H1 (cell line): ENCODE results near the gene SUCLG2. TPM values are rescaled to one million over a fixed set of nuclear protein-coding genes. Genes with fewer than 3 reads are reported as not detected.

Source experiments
- BCL11A ChIP-seq, 2 experiments: IDR thresholded peaks; one replicate each; pipeline ENCODE4 v1.6.1; 2011; ENCODE audit warnings: low read depth in 2 of 2, low read length in 2 of 2, mild to moderate bottlenecking in 2 of 2
- BRCA1 ChIP-seq: IDR thresholded peaks from 2 replicates; pipeline ENCODE4 v1.6.1; 2012; ENCODE audit warnings: low read depth, low read length, improper control_type of control experiment
- CBX5 ChIP-seq: fragments of 300-800, 300-1000 bp; sonication (generic); IDR thresholded peaks from 2 replicates; pipeline ENCODE4 v1.7.1; 2016; ENCODE audit warnings: antibody characterized with exemption, low read length, low read depth
- EP300 ChIP-seq, 2 experiments: IDR thresholded peaks; 1 replicate in 1 of 2; 2 replicates in 1 of 2; pipeline ENCODE4 v1.6.1; 2011 to 2012; ENCODE audit warnings: low read depth in 2 of 2, low read length in 2 of 2, mild to moderate bottlenecking in 2 of 2, borderline replicate concordance in 1 of 2, inconsistent platforms in 1 of 2, moderate library complexity in 1 of 2
- POLR2AphosphoS5 ChIP-seq: IDR thresholded peaks from 2 replicates; pipeline ENCODE4 v1.6.1; 2011; ENCODE audit warnings: low read depth, low read length
- RXRA ChIP-seq: IDR thresholded peaks from 2 replicates; pipeline ENCODE4 v1.6.1; 2011; ENCODE audit warnings: low read depth, mild to moderate bottlenecking, low read length, moderate library complexity; ENCODE audit not compliant: insufficient read depth
- SAP30 ChIP-seq: fragments of 300-600 bp; sonication (generic); IDR thresholded peaks from 2 replicates; pipeline ENCODE4 v1.7.1; 2012; ENCODE audit warnings: low read length, moderate library complexity, mild to moderate bottlenecking, inconsistent platforms; ENCODE audit not compliant: insufficient read depth, insufficient replicate concordance
- SP2 ChIP-seq: IDR thresholded peaks from 2 replicates; pipeline ENCODE4 v1.6.1; 2012; ENCODE audit warnings: mild to moderate bottlenecking, low read length, inconsistent platforms
- polyA plus RNA-seq, 7 experiments: library from polyadenylated mRNA; depleted of rRNA in 3 of 7; stranded (reverse) in 5 of 7; unstranded in 2 of 7; fragments of >200 nt in 5 of 7; fragments of 200-250 nt in 2 of 7; gene quantifications; 1 replicate in 5 of 7; 2 replicates in 1 of 7; 4 replicates in 1 of 7; pipeline versions ENCODE4 v1.2.1 to v1.2.3, GENCODE V29; 2011 to 2013; ENCODE audit warnings: missing spikeins in 2 of 7, mixed read lengths in 2 of 7
- total RNA-seq: library from RNA; stranded (reverse); fragmentation: NEBNext Ultra II Directional; extraction: Animal tissue kit (Norgen Biotek cat#: 25700); gene quantifications from 2 replicates; pipeline ENCODE4 v1.2.1, GENCODE V29; 2021
- TF ChIP-seq, protein P1 (sequence below): fragments of 300-600 bp; sonication (generic); IDR thresholded peaks from 2 replicates; pipeline ENCODE4 v1.7.1; 2012; ENCODE audit warnings: low read length, moderate library complexity, mild to moderate bottlenecking, inconsistent platforms; ENCODE audit not compliant: insufficient replicate concordance
- TF ChIP-seq, protein P2 (sequence below): IDR thresholded peaks from 2 replicates; pipeline ENCODE4 v1.6.1; 2012; ENCODE audit warnings: inconsistent platforms

The SUCLG2 gene
- total and polyA plus RNA-seq, 2 of the 8 experiments (the other 6 are each of a cell fraction or from before 2014, with no cell fraction given) = 12.9 to 46.2 TPM

DNA sequence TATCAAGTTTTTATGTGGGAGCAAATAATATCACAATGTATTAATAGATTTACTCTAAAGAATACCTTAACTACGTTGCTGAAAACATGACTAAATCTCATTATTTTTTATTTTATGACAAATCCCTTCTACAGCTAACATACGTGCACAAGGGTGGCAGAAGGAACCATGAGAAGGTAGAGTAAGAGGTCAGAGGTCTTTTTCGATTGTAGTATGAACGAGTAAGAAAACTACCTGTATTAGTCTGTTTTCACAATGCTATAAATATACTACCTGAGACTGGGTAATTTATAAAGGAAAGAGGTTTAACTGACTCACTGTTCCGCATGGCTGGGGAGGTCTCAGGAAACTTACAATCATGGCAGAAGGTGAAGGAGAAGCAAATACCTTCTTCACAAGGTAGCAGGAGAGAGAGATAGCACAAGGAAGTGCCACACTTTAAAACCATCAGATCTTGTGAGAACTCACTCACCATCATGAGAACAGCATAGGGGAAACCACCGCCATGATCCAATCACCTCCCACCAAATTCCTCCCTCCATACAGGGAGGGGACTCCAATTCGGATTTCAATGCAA, 95.3 kb downstream of the SUCLG2 start (continued):
- TF ChIP-seq, protein P1, sequence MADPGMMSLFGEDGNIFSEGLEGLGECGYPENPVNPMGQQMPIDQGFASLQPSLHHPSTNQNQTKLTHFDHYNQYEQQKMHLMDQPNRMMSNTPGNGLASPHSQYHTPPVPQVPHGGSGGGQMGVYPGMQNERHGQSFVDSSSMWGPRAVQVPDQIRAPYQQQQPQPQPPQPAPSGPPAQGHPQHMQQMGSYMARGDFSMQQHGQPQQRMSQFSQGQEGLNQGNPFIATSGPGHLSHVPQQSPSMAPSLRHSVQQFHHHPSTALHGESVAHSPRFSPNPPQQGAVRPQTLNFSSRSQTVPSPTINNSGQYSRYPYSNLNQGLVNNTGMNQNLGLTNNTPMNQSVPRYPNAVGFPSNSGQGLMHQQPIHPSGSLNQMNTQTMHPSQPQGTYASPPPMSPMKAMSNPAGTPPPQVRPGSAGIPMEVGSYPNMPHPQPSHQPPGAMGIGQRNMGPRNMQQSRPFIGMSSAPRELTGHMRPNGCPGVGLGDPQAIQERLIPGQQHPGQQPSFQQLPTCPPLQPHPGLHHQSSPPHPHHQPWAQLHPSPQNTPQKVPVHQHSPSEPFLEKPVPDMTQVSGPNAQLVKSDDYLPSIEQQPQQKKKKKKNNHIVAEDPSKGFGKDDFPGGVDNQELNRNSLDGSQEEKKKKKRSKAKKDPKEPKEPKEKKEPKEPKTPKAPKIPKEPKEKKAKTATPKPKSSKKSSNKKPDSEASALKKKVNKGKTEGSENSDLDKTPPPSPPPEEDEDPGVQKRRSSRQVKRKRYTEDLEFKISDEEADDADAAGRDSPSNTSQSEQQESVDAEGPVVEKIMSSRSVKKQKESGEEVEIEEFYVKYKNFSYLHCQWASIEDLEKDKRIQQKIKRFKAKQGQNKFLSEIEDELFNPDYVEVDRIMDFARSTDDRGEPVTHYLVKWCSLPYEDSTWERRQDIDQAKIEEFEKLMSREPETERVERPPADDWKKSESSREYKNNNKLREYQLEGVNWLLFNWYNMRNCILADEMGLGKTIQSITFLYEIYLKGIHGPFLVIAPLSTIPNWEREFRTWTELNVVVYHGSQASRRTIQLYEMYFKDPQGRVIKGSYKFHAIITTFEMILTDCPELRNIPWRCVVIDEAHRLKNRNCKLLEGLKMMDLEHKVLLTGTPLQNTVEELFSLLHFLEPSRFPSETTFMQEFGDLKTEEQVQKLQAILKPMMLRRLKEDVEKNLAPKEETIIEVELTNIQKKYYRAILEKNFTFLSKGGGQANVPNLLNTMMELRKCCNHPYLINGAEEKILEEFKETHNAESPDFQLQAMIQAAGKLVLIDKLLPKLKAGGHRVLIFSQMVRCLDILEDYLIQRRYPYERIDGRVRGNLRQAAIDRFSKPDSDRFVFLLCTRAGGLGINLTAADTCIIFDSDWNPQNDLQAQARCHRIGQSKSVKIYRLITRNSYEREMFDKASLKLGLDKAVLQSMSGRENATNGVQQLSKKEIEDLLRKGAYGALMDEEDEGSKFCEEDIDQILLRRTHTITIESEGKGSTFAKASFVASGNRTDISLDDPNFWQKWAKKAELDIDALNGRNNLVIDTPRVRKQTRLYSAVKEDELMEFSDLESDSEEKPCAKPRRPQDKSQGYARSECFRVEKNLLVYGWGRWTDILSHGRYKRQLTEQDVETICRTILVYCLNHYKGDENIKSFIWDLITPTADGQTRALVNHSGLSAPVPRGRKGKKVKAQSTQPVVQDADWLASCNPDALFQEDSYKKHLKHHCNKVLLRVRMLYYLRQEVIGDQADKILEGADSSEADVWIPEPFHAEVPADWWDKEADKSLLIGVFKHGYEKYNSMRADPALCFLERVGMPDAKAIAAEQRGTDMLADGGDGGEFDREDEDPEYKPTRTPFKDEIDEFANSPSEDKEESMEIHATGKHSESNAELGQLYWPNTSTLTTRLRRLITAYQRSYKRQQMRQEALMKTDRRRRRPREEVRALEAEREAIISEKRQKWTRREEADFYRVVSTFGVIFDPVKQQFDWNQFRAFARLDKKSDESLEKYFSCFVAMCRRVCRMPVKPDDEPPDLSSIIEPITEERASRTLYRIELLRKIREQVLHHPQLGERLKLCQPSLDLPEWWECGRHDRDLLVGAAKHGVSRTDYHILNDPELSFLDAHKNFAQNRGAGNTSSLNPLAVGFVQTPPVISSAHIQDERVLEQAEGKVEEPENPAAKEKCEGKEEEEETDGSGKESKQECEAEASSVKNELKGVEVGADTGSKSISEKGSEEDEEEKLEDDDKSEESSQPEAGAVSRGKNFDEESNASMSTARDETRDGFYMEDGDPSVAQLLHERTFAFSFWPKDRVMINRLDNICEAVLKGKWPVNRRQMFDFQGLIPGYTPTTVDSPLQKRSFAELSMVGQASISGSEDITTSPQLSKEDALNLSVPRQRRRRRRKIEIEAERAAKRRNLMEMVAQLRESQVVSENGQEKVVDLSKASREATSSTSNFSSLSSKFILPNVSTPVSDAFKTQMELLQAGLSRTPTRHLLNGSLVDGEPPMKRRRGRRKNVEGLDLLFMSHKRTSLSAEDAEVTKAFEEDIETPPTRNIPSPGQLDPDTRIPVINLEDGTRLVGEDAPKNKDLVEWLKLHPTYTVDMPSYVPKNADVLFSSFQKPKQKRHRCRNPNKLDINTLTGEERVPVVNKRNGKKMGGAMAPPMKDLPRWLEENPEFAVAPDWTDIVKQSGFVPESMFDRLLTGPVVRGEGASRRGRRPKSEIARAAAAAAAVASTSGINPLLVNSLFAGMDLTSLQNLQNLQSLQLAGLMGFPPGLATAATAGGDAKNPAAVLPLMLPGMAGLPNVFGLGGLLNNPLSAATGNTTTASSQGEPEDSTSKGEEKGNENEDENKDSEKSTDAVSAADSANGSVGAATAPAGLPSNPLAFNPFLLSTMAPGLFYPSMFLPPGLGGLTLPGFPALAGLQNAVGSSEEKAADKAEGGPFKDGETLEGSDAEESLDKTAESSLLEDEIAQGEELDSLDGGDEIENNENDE = no peak
- TF ChIP-seq BCL11A (IDR thresholded peaks at IDR 0.05; ENCODE audit: low read depth in 2 of 2, low read length in 2 of 2) = no peak
- no peak for TF ChIP-seq SP2
- no peak for TF ChIP-seq EP300 (IDR thresholded peaks at IDR 0.05; ENCODE audit: borderline replicate concordance in 1 of 2, low read depth in 2 of 2, low read length in 2 of 2)
- no peak for TF ChIP-seq CBX5
- no peak for TF ChIP-seq POLR2AphosphoS5
- TF ChIP-seq, protein P2, sequence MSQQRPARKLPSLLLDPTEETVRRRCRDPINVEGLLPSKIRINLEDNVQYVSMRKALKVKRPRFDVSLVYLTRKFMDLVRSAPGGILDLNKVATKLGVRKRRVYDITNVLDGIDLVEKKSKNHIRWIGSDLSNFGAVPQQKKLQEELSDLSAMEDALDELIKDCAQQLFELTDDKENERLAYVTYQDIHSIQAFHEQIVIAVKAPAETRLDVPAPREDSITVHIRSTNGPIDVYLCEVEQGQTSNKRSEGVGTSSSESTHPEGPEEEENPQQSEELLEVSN = no peak
- no peak for TF ChIP-seq SAP30
- no peak for TF ChIP-seq BRCA1
- no peak for TF ChIP-seq RXRA
